NCI-H446 (cell line): ENCODE measurements around the gene TEX51.

Experiments
- DNase-seq, 2 experiments: peaks; one replicate each; lab custom pipeline; 2025; lab: John Stamatoyannopoulos, UW

The TEX51 gene

DNA sequence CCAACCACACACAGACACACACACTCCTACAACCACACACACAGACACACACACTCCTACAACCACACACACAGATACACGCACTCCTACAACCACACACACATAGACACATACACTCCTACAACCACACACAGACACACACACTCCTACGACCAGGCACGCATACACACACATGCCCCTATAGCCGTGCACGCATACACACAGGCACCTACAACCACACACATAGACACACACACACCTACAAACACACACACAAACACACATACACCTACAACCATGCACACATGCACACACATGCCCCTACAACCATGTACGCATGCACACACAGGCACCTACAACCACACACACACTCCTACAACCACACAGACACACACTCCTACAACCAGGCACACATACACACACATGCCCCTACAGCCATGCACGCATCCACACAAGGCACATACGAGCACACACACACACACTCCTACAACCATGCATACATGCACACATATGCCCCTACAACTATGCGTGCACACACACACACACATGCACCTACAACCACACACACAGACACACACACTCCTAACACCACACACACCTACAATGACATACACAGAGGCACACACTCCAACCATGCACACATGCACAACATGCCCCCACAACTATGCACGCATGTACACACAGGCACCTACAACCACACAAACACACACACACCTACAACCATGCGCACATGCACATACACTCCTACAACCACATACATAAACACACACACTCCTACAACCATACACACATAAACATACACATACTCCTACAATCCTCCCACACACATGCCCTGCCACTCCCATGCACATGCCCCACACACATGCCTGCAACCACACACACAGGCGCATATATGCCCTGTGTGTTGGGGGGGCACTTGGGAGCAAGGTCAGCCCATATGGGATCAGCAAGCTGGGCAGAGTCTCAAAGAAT, 19.1 kb upstream of the TEX51 start:
- DNase-seq = no peak

DNA sequence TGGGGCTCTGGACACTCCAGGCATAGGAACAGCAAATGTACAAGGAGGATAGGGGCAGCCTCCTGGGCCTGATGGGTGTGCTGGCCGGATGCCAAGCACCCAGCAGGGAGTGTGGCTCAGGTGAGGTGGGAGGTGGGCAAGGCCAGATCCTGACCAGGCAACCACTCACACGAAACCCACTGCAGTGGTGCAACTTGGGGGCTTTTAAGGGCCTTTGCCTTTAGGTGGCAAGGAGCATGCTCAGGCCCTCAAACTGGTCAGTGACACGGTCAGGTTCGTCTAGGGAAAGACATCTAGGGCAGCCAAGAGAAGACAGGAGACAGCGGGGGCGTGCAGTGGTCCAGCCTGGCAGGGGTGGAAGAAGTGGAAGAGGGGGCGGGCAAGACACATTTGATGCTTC, 18.4 kb upstream of the TEX51 start:
- DNase-seq = no peak

DNA sequence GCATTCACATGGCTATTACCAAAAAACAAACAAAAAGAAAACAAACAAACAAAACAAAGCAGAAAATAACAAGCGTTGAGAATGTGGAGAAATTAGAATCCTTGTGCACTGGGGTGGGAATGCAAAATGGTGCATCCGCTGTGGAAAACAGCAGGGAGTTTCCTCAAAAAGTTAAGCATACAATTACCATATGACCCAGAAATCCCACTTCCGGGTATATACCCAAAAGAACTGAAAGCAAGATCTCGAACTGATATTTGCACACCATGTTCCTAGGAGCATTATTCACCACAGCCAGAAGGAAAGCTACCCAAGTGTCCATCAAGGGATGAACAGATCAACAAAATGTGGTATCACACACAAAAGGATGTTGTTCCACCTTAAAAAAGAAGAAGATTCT, 17.9 kb upstream of the TEX51 start:
- no peak for DNase-seq

DNA sequence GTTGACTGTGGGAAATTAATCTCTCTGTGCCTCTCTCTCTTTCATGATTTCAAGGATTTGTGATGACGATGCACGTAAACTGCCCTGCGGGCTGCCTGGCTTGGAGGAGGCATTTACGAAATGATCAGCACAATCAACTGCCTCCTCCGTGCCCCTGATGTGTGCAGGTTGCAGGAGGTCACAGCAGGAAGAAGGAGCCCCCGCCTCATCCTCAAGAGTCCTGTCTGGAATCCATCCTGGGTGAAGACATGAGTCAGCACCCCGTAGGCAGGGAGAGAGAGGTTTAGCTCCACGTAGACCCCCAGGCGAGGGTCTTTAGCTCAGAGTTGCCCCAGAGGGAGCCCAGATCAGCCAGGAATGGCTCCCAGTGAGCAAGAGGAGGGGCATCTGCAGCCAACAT, 17.1 kb upstream of the TEX51 start:
- no peak for DNase-seq

DNA sequence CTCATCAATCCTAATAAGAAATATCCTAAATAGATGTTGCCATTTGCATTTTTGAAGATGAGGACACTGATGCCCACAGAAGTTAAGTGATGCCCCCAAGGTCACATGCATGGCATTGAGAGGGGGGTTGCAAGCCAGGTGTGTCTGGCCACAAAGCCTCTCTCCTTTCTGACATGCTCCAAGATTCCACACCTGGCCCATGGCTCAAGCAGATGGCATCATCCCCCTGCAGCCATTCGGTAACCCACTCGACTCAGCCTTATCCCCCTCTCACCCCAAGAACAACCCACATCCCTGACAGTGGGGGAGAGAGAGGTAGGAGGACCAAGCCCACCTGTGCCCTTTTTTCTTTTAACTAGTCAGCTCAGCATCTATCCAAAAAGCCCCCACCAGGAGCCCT, 16.5 kb upstream of the TEX51 start:
- DNase-seq = no peak

DNA sequence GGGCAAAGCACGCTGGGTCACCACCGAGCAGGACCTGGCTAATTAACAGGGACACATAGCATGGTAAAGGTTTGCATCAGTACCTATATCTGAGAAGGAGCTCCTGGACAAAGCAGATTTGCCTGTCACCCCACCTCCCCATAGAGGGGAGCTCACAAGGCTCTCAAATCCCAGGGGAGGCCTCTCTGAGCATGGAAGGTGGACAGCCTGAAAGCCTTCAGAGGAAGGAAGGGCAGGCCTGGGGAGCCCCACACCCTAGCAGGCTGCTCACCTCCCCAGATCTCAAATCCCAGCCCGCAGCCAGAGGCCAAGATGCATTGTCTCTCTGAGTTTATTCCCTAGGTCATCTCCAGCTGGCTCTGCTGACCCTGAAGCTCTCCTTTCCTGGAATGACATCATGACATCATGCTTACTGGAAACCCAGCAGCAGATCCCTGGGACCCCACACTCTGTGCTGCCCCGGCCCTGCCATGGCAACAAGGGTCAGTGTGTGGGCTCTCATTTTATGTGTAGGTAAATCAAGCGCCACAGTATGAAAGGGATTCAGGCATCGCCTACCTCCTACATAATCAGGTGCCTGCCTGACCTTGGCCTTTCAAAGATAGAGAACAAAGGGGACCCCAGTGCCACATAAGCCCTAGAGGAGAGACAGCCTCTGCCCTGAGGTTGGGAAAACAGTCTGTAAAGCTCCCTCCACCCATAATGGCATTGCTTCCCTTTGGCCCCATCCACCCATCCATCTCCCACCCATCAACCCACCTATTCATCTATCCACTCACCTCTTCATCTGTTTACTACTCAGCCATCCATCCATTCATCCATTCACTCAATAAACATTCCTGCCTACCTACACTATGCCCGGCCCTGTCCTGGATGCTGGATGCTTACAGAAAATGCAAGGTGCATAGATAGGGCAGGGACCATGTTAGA, 15.7 kb upstream of the TEX51 start:
- DNase-seq = no peak

DNA sequence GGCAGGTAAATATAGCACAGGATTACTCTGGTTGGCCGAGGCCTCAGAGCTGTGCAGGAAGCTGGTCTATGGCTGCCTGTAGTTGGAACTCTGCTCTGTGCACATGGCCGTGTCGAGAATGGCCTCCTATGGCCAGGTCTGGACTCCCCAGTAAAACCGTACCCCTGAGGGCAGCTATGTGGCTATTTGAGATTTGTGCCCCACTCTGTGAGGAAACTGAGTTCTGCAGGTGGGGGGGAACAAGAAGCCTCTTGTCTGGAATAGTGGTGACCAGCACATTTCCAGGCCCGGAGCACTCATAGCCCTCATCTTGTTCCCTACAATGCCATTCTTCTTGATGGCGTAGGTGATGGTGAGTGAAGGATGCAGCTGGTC, 15.0 kb upstream of the TEX51 start:
- no peak for DNase-seq

DNA sequence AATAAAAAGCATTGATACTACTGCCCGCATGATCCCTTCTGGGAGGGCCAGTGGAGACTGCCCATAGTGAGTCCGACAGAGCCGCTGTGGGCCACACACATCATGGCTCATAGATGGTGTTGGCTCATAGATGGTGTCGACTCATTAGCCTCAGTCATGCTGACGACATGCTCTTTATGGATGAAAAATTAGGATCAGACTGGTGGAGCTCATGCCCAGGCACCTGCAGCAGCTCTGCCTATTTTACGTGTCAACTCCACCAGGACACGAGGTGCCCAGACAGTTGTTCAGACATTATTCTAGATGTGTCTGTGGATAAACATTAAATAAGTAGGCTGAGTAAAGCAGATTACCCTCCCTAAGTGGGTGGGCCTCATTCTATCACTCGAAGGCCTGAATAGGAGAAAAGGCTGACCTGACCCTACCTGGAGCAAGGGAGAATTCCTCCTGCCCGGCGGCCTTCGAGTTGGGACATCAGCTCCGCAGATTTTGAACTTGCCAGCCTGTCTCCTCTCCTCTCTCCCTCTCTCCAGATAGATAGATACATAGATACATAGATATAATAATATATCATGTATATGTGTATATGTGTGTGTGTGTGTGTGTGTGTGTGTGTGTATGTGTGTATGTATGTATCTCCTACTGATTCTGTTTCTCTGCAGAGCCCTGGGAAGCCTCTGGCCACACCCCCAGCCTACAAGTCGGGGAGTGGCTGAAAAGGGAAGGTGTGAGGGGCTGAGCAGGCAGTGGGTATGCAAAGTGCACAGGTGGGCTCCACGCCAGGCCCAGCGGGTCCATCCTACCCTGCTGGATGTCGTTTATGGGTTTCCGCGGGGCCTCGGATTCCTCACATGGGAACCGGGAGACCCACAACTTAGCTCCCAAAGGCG, 13.6 kb upstream of the TEX51 start:
- DNase-seq = no peak

DNA sequence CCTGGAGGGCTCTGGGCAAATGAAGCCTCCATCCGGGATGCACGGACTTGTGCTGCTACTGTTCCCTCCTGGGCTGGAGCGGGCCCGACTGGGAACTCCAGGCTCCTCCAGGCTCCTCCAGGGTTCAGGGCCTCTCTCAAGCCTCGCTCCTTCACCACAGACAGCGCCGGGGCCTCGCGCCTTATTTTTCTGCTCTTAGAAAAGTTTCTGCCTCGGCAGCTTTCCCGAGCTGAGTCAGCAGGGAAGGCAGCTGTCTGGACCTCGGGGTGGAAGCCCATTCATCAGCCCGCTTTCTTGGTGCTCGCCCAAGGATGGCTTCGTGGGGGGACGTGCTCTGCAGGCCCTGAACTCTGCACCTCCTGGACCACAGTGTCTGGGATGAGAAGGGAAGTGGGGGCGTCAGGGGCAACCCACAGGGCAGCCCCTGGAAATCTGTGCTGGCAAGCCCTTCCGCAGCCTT, 12.9 kb upstream of the TEX51 start:
- DNase-seq = no peak

DNA sequence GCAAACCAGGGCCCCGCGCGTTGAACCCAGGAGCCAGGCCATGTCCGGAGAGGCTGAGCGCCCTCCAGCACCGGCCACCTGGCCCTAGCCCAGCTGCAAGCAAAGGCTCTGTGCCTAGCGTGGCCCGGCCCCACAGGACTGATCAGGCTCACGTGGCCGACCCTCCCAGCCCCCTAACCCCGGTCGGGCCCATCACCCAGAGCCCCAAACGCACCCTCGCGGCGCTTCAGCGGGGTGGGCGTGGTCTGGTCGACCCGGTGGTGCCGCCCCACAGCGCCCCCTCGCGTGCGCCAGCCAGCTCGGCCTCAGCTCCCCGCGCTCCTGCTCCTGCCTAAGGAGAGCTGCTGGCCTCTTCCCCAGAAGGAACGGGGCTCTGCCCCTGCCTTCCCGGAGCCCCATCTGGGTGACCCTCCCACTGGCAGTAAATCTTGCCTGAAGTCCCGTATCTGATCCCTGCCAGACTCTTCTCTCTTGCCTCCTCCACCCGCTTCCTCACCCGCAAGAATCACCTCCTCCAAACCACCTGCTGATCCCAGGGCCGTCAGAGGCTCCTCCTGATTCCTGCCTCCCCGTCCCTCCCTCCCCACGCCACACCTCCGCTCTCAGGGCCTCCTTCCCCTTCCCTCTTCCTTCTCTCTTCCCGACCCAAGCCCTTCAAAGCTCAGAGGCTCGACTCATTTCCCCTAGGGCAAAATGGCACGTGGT, 12.3 kb upstream of the TEX51 start:
- DNase-seq = no peak

DNA sequence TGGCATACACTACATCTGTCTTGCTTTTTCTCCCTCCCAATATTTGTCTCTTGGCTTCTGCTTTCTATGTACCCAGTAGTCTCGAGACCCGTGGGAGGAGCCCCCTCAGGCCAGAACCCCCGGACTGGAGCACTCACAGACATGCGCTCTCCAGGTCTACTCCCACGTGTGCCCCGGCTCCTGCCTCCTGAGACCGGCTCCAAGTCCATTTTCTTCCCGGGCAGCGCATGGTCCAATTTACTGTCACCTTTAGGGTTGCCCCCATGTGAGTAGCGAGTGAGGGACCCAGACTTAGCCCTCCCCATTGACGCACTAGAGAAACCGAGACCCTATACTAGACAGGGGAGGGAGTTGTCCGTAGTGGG, 11.8 kb upstream of the TEX51 start:
- DNase-seq = no peak

DNA sequence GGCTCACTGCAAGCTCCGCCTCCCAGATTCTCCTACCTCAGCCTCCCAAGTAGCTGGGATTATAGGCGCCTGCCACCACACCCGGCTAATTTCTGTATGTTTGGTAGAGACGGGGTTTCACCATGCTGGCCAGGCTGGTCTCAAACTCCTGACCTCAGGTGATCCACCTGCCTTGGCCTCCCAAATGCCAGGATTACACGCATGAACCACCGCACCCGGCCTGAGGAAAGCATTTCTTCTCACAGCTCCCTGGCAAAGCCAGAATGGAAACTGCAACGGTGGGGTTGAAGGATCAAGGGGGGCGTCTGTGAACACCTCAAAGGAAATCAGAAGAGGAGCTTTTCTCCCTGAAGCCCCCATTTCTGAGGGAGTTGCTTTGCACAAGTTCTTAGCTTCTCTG, 11.2 kb upstream of the TEX51 start:
- no peak for DNase-seq

DNA sequence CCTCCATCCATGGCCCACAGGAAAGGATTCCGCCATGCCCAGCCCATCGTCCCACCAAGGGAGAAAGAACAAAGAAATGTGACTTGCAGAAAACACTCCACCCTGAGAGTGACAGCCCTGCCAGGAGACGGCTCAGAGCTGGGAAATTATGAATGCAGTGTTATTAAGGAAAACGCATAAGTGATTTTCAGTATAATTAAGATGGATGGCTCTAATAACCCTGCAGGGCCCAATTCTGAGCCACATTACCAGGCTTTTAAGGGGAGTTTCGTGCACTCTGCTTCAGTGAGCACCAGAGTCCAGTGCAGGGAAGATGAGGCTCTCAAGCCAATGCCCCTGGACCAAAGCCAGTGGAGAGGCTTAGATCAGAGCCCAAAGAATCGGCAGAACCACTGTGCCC, 10.6 kb upstream of the TEX51 start:
- no peak for DNase-seq

DNA sequence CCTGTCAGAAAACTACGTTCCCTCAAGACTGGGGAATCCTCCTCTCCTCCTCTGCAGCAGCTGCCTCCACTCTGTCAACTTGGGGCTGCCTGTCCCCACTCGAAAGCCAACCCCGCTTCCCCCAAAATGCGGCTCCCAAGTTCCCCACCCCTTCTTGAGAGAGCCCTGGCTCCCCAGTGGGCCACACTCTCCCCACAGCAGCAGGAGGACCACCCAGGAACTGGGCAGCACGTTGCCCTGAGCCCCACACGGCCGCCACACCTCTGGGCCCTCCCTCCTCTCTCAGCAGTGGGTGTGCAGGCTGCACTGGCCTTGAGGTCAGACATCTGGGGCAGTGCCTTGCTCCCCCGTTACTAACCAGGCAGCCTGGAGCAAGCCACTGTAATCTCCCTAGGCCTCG, 9.6 kb upstream of the TEX51 start:
- DNase-seq = no peak

DNA sequence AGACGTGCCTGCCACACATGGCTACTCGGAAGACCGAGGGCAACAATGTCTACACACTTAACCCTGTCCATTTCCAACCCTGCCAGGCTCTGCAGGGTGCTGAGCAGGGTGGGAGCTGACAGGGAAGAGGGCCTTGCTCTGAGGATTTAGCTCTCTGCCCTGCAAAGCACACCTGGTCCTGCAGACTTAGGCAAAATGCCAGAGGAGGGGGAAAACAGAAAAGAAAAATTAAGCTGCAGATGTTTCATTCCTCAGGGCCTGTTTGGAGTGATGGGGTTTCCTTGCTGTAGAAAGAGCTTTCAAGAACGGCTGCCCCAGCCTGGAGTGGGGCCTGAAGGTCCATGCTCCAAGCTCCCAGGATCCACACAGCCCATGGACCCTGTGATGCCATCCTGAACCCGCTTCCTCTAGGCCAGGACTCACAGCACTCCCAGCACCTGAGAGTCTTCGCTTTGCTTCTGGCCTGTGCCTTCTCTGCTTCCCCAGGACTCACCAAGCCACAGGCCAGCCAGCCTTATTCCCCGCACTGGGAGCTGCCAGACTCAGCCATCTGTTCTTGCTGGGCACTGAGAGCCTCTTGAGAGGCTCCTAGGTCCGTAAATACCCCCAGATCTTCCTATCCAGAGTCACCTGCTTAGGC, 9.1 kb upstream of the TEX51 start:
- DNase-seq = no peak

DNA sequence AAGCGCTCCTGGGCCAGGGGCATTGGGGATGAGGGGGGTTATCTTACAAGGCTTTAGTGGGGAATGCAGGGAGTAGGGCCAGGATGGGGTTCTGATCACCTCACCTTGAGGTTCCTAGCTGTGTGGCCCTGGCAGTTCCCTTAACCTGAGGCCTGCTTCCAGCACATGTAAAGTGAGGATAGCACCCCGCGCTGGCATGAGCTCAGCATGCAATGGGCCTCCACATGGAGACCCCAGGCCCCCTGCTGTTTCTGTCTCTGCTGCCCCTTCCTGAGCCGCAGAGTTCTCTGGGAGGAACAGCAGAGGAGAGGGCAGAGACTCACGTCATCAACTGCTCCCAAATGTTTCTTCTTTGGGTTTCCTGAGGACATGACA, 8.6 kb upstream of the TEX51 start:
- no peak for DNase-seq

DNA sequence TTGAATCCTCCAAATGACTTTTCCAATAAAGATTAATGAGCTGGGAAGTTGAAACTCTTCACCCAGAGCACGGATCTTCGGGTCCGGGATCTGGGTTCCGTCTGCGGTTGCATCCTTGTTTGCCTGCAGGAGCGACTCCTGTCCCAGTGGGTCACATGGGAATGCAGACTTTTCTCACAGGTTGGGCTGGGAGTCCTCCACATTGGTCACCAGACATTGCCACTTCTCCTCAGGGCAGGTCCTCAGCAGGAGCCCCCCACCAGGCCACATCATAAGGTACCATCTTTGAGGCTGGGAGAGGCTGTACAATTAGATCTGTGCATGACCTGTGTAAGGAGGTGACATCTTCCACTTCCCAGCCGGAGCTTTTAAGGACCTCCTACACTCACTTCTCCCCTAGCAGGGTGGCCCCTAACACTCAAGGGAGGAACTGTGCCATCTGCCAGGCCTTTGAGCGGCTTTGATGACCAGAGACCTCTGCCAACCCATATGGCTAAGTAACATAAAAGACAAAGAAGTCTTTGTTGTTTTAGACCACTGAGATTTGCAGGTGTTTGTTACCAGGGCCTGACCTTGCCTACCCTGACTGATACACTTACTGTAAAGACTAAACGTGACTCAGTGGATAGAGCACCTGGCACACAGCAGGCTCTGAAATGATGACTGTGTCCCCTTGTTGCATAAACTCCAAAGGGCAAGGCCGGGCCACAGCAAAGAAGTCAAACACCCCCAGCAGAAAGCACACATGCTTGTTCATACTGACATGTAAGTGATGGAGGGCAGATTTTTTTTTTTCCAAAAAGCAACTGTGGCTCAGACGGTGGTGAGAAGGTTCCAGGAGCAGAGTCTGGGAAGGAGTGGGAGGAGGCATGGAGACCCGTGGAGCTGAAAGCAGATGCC, 7.9 kb upstream of the TEX51 start:
- no peak for DNase-seq

DNA sequence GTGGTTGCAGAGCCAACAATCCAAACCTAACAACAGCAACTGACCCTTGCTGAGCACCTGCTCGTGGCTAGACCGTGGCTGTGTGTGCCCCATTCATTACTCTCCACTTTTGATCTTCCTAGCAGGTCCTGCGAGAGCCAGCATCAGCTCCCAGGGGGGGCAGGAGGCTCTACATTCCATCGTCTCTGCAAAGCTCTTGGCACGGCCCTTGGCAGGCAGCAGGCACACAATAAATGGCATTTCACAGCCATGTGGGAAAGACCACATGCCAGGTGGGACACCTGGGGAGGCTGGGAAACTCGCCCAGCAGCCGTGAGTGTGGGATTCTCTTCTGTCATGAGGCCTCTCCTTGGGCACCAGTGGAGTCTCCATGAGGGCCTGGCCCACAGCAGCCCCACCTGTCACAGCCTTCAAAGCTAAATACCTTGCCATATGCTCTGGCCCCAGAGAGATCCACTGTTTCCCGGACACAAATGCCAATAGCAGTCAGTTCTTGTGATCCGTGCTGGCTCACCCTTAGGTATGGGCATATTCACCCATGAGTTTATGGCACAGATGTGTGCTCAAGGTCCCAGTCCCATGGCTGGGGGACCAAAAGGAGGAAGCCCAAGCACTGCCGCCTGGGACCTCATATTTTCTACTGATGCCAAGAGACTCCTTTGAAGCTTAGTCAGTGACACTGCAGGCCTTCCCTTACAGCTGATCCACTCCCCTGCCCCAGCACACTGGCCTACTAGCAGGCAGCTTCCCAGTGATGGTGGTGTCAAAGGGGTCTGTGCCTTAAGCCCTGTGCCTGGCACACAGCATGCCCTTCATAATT, 6.8 kb upstream of the TEX51 start:
- DNase-seq = peak in 1 of 2 experiments; percentile 32

DNA sequence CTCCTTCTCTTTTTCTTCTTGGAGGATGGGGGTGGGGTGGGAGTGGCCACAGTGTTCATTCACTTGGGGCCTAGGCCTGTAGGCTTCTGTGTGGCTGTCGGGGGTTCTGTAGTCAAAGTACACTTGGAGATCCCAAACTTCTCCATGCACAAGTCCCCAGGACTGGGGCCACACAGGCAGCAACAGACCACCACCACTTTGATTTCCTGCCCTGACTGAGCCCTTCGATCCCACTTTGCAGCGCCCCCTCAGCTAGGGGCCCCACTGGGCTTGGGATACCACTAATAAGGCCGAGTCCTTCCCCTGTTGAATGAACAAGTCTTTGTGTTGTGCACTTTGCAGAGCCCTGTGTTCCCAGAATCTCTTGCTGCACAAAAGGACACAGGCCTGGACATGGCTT, 5.5 kb upstream of the TEX51 start:
- no peak for DNase-seq
